ENCODE data around the gene NRXN3. TPM values are rescaled to one million over a fixed set of nuclear protein-coding genes. Genes with fewer than 3 reads are reported as not detected.

Gene NRXN3
- total and polyA plus RNA-seq, 2 of the 13 experiments (the other 11 are each of a cell fraction or from before 2014, with no cell fraction given), result 0.03 TPM; not detected in 1

DNA sequence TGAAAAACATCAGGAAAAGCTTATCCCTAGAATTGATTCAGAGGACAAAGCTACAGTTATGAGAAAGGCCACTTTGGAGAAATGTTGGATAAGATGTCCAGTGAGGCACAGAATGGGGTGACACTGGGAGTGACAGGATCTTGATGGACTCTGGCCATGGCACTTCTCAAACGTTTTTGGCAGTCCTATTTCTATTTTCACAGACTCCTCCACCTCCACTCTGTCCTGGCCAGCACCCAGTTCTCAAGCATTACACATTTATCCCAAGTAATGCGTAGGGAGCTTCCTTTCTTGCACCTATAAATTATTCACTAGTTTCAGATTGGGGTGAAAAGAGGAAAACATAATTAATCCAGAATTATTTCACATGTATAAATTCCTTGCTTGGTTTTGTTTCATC is 727.3 kb downstream of the NRXN3 start (continued):
- TF ChIP-seq POGK (CRISPR knock-in tag; conservative IDR thresholded peaks at IDR 0.05), result no peak
- TF ChIP-seq ZNF792 (CRISPR knock-in tag; IDR thresholded peaks at IDR 0.05), result no peak
- no peak for TF ChIP-seq ZNF777 (CRISPR knock-in tag; IDR thresholded peaks at IDR 0.05)
- TF ChIP-seq HNRNPL (IDR thresholded peaks at IDR 0.05; ENCODE audit: low read depth, low read length), result no peak

- in situ Hi-C loops (cut with HindIII; ENCODE audit: extremely low pct_ligation_motif_present, low pct_unique_long_range_greater_than_20kb) (no loop called here), intact Hi-C loops (cut with micrococcal nuclease; ENCODE audit: unreplicated experiment) (no loop called here)
- ATAC-seq (peak; percentile 43; the same call in 1 of the 3 replicates), FAIRE-seq (no peak), DNase-seq (ENCODE audit: low spot score) (peak; percentile 8)
- ChIA-PET CTCF (ENCODE audit: low intra/inter-chr PET ratio, low total read pairs) (no interaction called here), POLR2A (no interaction called here)
- Histone ChIP-seq H3K36me3 (replicated peaks in 1 of 2; ENCODE audit: control insufficient read depth in 1 of 2, insufficient read depth in 2 of 2, low read length in 2 of 2) (no peaks in the 10 kb centered on the region), H3K27me3 (ENCODE audit: control insufficient read depth in 1 of 2, insufficient read depth in 2 of 2, low read length in 2 of 2) (no peaks in the 10 kb centered on the region), H3K27ac (ENCODE audit: extremely low read length, insufficient read depth, low read length) (no peak overlapping the region), H3K4me1 (ENCODE audit: insufficient read depth, low read length) (no peaks in the 10 kb centered on the region), H3K4me3 (replicated peaks in 1 of 3; ENCODE audit: insufficient read depth in 1 of 3, low read depth in 2 of 3, low read length in 3 of 3) (no peak overlapping the region), H4K20me1 (ENCODE audit: insufficient read depth, low read length) (no peaks in the 10 kb centered on the region), H3K9me3 (ENCODE audit: low read length) (no peaks in the 10 kb centered on the region), H3K9ac (ENCODE audit: insufficient read depth, low read depth, low read length) (no peak overlapping the region), H3K79me2 (ENCODE audit: insufficient read depth, low read length) (no peaks in the 10 kb centered on the region), H2AFZ (ENCODE audit: low read length) (no peak overlapping the region), H3K4me2 (ENCODE audit: low read depth, low read length) (no peak overlapping the region)
- 0% methylated on average over 5 of the region's 5 CpGs for WGBS (ENCODE audit: low lambda C conversion rate)
- no TSS peak for BruUV-seq (replicated peaks)
- TF ChIP-seq, protein P1, sequence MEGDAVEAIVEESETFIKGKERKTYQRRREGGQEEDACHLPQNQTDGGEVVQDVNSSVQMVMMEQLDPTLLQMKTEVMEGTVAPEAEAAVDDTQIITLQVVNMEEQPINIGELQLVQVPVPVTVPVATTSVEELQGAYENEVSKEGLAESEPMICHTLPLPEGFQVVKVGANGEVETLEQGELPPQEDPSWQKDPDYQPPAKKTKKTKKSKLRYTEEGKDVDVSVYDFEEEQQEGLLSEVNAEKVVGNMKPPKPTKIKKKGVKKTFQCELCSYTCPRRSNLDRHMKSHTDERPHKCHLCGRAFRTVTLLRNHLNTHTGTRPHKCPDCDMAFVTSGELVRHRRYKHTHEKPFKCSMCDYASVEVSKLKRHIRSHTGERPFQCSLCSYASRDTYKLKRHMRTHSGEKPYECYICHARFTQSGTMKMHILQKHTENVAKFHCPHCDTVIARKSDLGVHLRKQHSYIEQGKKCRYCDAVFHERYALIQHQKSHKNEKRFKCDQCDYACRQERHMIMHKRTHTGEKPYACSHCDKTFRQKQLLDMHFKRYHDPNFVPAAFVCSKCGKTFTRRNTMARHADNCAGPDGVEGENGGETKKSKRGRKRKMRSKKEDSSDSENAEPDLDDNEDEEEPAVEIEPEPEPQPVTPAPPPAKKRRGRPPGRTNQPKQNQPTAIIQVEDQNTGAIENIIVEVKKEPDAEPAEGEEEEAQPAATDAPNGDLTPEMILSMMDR (CRISPR knock-in tag; IDR thresholded peaks at IDR 0.05), result peak; percentile 49
- TF ChIP-seq REPIN1 (CRISPR knock-in tag; IDR thresholded peaks at IDR 0.05; ENCODE audit: borderline replicate concordance, low read depth), result no peak
- TF ChIP-seq, protein P2, sequence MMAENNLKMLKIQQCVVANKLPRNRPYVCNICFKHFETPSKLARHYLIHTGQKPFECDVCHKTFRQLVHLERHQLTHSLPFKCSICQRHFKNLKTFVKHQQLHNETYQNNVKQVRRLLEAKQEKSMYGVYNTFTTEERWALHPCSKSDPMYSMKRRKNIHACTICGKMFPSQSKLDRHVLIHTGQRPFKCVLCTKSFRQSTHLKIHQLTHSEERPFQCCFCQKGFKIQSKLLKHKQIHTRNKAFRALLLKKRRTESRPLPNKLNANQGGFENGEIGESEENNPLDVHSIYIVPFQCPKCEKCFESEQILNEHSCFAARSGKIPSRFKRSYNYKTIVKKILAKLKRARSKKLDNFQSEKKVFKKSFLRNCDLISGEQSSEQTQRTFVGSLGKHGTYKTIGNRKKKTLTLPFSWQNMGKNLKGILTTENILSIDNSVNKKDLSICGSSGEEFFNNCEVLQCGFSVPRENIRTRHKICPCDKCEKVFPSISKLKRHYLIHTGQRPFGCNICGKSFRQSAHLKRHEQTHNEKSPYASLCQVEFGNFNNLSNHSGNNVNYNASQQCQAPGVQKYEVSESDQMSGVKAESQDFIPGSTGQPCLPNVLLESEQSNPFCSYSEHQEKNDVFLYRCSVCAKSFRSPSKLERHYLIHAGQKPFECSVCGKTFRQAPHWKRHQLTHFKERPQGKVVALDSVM (CRISPR knock-in tag; IDR thresholded peaks at IDR 0.05), result no peak
Observed at GRCh38 chr14:78902010-78902623, 731.9 kb downstream of the NRXN3 start.

Measured in HepG2 (cell line).